ENCODE results near the gene MRS2.

GRCh38 chr6:24401458-24401857 is 1.3 kb upstream of the MRS2 start:
- TF ChIP-seq, protein P1, sequence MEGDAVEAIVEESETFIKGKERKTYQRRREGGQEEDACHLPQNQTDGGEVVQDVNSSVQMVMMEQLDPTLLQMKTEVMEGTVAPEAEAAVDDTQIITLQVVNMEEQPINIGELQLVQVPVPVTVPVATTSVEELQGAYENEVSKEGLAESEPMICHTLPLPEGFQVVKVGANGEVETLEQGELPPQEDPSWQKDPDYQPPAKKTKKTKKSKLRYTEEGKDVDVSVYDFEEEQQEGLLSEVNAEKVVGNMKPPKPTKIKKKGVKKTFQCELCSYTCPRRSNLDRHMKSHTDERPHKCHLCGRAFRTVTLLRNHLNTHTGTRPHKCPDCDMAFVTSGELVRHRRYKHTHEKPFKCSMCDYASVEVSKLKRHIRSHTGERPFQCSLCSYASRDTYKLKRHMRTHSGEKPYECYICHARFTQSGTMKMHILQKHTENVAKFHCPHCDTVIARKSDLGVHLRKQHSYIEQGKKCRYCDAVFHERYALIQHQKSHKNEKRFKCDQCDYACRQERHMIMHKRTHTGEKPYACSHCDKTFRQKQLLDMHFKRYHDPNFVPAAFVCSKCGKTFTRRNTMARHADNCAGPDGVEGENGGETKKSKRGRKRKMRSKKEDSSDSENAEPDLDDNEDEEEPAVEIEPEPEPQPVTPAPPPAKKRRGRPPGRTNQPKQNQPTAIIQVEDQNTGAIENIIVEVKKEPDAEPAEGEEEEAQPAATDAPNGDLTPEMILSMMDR (conservative IDR thresholded peaks at IDR 0.05; ENCODE audit: low read depth, low read length), result no peak
- TF ChIP-seq EZH2 (IDR thresholded peaks at IDR 0.05; ENCODE audit: low read length, unreplicated experiment), result no peak
